ENCODE data around the gene ARSG.
"Not testable (repeated sequence)": the region's sequence is repeated elsewhere in the genome, so short reads cannot be mapped to it uniquely, and the experiment has no call there.

DNA sequence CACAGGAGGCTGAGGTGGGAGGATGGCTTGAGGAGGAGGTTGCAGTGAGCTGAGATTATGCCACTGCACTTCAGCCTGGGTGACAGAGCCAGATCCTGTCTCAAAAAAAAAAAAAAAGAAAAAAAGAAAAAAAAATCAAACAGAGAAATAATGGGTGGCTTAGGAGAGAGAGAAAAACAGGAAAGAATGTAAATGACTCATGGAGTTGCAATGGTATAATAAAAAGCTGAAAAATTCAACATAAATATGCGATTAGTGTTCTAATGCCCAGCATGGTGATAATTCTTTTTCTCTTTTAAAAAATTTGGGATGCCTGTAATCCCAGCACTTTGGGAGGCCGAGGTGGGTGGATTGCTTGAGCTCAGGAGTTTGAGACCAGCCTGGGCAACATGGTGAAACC, 63.0 kb downstream of the ARSG start:
- TF ChIP-seq, protein P1, sequence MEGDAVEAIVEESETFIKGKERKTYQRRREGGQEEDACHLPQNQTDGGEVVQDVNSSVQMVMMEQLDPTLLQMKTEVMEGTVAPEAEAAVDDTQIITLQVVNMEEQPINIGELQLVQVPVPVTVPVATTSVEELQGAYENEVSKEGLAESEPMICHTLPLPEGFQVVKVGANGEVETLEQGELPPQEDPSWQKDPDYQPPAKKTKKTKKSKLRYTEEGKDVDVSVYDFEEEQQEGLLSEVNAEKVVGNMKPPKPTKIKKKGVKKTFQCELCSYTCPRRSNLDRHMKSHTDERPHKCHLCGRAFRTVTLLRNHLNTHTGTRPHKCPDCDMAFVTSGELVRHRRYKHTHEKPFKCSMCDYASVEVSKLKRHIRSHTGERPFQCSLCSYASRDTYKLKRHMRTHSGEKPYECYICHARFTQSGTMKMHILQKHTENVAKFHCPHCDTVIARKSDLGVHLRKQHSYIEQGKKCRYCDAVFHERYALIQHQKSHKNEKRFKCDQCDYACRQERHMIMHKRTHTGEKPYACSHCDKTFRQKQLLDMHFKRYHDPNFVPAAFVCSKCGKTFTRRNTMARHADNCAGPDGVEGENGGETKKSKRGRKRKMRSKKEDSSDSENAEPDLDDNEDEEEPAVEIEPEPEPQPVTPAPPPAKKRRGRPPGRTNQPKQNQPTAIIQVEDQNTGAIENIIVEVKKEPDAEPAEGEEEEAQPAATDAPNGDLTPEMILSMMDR (IDR thresholded peaks at IDR 0.05) = not testable (repeated sequence)
- not testable (repeated sequence) for TF ChIP-seq POLR2A (IDR thresholded peaks at IDR 0.05)
